H9 (cell line): ENCODE measurements around the gene DAPL1. TPM values are rescaled to one million over a fixed set of nuclear protein-coding genes. Genes with fewer than 3 reads are reported as not detected.

Experiments used
- DNase-seq: peaks from one replicate; pipeline ENCODE4 v3.0.0-alpha.2; 2017
- H2AFZ ChIP-seq: one replicate; pipeline ENCODE4 v1.6.1; 2013; ENCODE audit warnings: mild to moderate bottlenecking, low read length, control low read depth, moderate library complexity
- H2AK5ac ChIP-seq: 2 replicates; pipeline ENCODE4 v1.6.1; 2013; ENCODE audit warnings: low read length, control low read depth, mixed read lengths; ENCODE audit not compliant: insufficient read length
- H2BK120ac ChIP-seq: one replicate; pipeline ENCODE4 v1.6.1; 2013; ENCODE audit warnings: low read depth, mild to moderate bottlenecking, low read length, control low read depth, inconsistent platforms; ENCODE audit not compliant: poor library complexity, severe bottlenecking
- H2BK12ac ChIP-seq: 2 replicates; pipeline ENCODE4 v1.6.1; 2013; ENCODE audit warnings: low read length, control low read depth, mixed read lengths, low read depth; ENCODE audit not compliant: insufficient read length
- H2BK15ac ChIP-seq: 2 replicates; pipeline ENCODE4 v1.6.1; 2013; ENCODE audit warnings: low read depth, low read length, control low read depth
- H2BK20ac ChIP-seq: one replicate; pipeline ENCODE4 v1.6.1; 2013; ENCODE audit warnings: low read depth, mild to moderate bottlenecking, low read length, control low read depth, inconsistent platforms; ENCODE audit not compliant: poor library complexity, severe bottlenecking
- H2BK5ac ChIP-seq: 2 replicates; pipeline ENCODE4 v1.6.1; 2013; ENCODE audit warnings: low read length, control low read depth, mixed read lengths; ENCODE audit not compliant: insufficient read length
- H3K14ac ChIP-seq: 2 replicates; pipeline ENCODE4 v1.6.1; 2013; ENCODE audit warnings: low read length, control low read depth; ENCODE audit not compliant: insufficient read depth
- H3K18ac ChIP-seq: 2 replicates; pipeline ENCODE4 v1.6.1; 2013; ENCODE audit warnings: low read depth, mild to moderate bottlenecking, mixed read lengths, low read length, control low read depth; ENCODE audit not compliant: insufficient read length
- H3K23ac ChIP-seq: 2 replicates; pipeline ENCODE4 v1.6.1; 2013; ENCODE audit warnings: low read length, control low read depth, mixed read lengths, low read depth; ENCODE audit not compliant: insufficient read length
- H3K23me2 ChIP-seq: 2 replicates; pipeline ENCODE4 v1.6.1; 2013; ENCODE audit warnings: low read depth, mild to moderate bottlenecking, mixed read lengths, low read length, control low read depth; ENCODE audit not compliant: insufficient read length, poor library complexity, severe bottlenecking
- H3K27ac ChIP-seq: 2 replicates; pipeline ENCODE4 v1.5.1; 2013; ENCODE audit warnings: low read length, control low read depth, mixed read lengths, low read depth; ENCODE audit not compliant: insufficient read length
- H3K27me3 ChIP-seq: 2 replicates; pipeline ENCODE4 v1.6.1; 2013; ENCODE audit warnings: low read length, control low read depth, inconsistent platforms; ENCODE audit not compliant: insufficient read depth
- H3K4ac ChIP-seq: 2 replicates; pipeline ENCODE4 v1.6.1; 2013; ENCODE audit warnings: low read depth, mild to moderate bottlenecking, control low read depth, inconsistent platforms, low read length, moderate library complexity
- H3K4me1 ChIP-seq: 2 replicates; pipeline ENCODE4 v1.6.1; 2013; ENCODE audit warnings: low read length, control low read depth, inconsistent platforms; ENCODE audit not compliant: insufficient read depth
- H3K4me2 ChIP-seq: 2 replicates; pipeline ENCODE4 v1.6.1; 2013; ENCODE audit warnings: low read length, control low read depth, mixed read lengths; ENCODE audit not compliant: insufficient read length, insufficient read depth
- H3K56ac ChIP-seq: 2 replicates; pipeline ENCODE4 v1.6.1; 2013; ENCODE audit warnings: low read depth, mild to moderate bottlenecking, mixed read lengths, low read length, control low read depth; ENCODE audit not compliant: insufficient read length
- H3K79me1 ChIP-seq: 2 replicates; pipeline ENCODE4 v1.6.1; 2013; ENCODE audit warnings: low read depth, mild to moderate bottlenecking, moderate library complexity, low read length, control low read depth, inconsistent platforms; ENCODE audit not compliant: insufficient read depth, poor library complexity, severe bottlenecking
- H3K79me2 ChIP-seq: 2 replicates; pipeline ENCODE4 v1.6.1; 2013; ENCODE audit warnings: low read length, control low read depth, inconsistent platforms; ENCODE audit not compliant: insufficient read depth
- H3K9ac ChIP-seq: 2 replicates; pipeline ENCODE4 v1.6.1; 2013; ENCODE audit warnings: low read length, control low read depth, mixed read lengths; ENCODE audit not compliant: insufficient read length; ENCODE audit errors: extremely low read depth
- H3K9me3 ChIP-seq: one replicate; pipeline ENCODE4 v1.6.1; 2013; ENCODE audit warnings: low read depth, low read length, inconsistent platforms; ENCODE audit not compliant: control insufficient read depth
- H3T11ph ChIP-seq: one replicate; pipeline ENCODE4 v1.6.1; 2013; ENCODE audit warnings: mild to moderate bottlenecking, low read length, control low read depth, inconsistent platforms
- H4K20me1 ChIP-seq: one replicate; pipeline ENCODE4 v1.6.1; 2013; ENCODE audit not compliant: control insufficient read depth, insufficient read length, insufficient read depth
- H4K5ac ChIP-seq: 2 replicates; pipeline ENCODE4 v1.6.1; 2013; ENCODE audit warnings: low read depth, mild to moderate bottlenecking, mixed read lengths, low read length, control low read depth; ENCODE audit not compliant: insufficient read length
- H4K8ac ChIP-seq: replicated peaks from 2 replicates; pipeline ENCODE4 v1.6.1; 2013; ENCODE audit warnings: low read length, control low read depth, mixed read lengths, low read depth; ENCODE audit not compliant: insufficient read length
- H4K91ac ChIP-seq: 2 replicates; pipeline ENCODE4 v1.6.1; 2013; ENCODE audit warnings: low read depth, mild to moderate bottlenecking, moderate library complexity, mixed read lengths, low read length, control low read depth; ENCODE audit not compliant: insufficient read length
- H3K27ac Mint-ChIP-seq, 3 experiments: 2 replicates in 2 of 3; 3 replicates in 1 of 3; pipeline ENCODE4 v1.8.0; 2020 to 2021; ENCODE audit warnings: mixed read lengths in 3 of 3, mild to moderate bottlenecking in 1 of 3, moderate library complexity in 1 of 3
- H3K27me3 Mint-ChIP-seq: 2 replicates; pipeline ENCODE4 v1.8.0; 2021; ENCODE audit warnings: low read depth, mild to moderate bottlenecking, moderate library complexity, mixed read lengths
- H3K36me3 Mint-ChIP-seq, 3 experiments: 2 replicates in 2 of 3; 3 replicates in 1 of 3; pipeline ENCODE4 v1.8.0; 2020 to 2021; ENCODE audit warnings: low read depth in 3 of 3, mixed read lengths in 3 of 3; ENCODE audit not compliant: insufficient read depth in 1 of 3
- H3K4me1 Mint-ChIP-seq, 2 experiments: 2 replicates each; pipeline ENCODE4 v1.8.0; 2020; ENCODE audit warnings: mixed read lengths in 2 of 2
- H3K4me3 Mint-ChIP-seq, 2 experiments: 2 replicates in 1 of 2; 3 replicates in 1 of 2; pipeline ENCODE4 v1.8.0; 2020 to 2021; ENCODE audit warnings: mild to moderate bottlenecking in 2 of 2, mixed read lengths in 2 of 2, moderate library complexity in 1 of 2
- H3K9me3 Mint-ChIP-seq, 2 experiments: 2 replicates in 1 of 2; 3 replicates in 1 of 2; pipeline ENCODE4 v1.8.0; 2020; ENCODE audit warnings: mild to moderate bottlenecking in 2 of 2, mixed read lengths in 2 of 2, moderate library complexity in 1 of 2
- WGBS: extraction: QIAGEN DNeasy Blood & Tissue Kit; methylation state at CpG from one replicate; pipeline ENCODE4 v1.1.7; 2013; ENCODE audit warnings: missing lambda C conversion rate, low lambda C conversion rate, mixed read lengths; ENCODE audit not compliant: insufficient read length; ENCODE audit errors: extremely low coverage; 5-methylcytosine and 5-hydroxymethylcytosine counted together
- total RNA-seq: library from RNA; stranded (reverse); gene quantifications from 2 replicates; pipeline ENCODE4 v1.2.1, GENCODE V29; 2021
- TF ChIP-seq, protein P1 (sequence below): fragments of 200-600 bp; sonication (generic); conservative IDR thresholded peaks from 3 replicates; pipeline ENCODE4 v1.8.0; 2021; ENCODE audit warnings: antibody characterized with exemption, mild to moderate bottlenecking

Gene DAPL1
- total RNA-seq, 1 experiment from 2014 or later: not detected

DNA sequence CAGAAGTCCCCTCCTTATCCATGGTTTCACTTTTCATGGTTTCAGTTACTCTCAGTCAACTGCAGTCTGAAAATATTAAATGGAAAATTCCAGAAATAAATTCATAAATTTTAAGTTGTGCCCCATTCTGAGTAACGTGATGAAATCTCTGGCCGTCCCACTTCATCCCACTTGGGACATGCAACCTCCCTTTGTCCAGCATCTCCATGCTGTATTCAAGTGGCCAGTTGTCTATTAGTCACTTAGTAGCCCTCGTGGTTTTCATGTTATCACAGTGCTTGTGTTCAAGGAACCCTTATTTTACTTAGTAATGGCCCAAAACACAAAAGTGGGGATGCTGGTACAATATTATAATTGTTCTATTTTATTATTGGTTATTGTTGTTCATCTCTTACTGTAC, 18.0 kb upstream of the DAPL1 start:
- H2BK20ac ChIP-seq: no peak overlapping the region
- no peak overlapping the region for H4K5ac ChIP-seq
- no peak overlapping the region for H2BK120ac ChIP-seq
- H2AFZ ChIP-seq: no peak overlapping the region
- no peak overlapping the region for H3K4ac ChIP-seq
- Mint-ChIP-seq H3K9me3 (no peaks in the 10 kb centered on the region), H3K36me3 (no peaks in the 10 kb centered on the region), H3K27ac (no peak overlapping the region), H3K27me3 (no peaks in the 10 kb centered on the region), H3K4me1 (peaks cover 31 to 42% of the 10 kb centered on the region in 2 experiments), H3K4me3 (no peak overlapping the region)
- H4K91ac ChIP-seq: no peak overlapping the region
- H3K4me2 ChIP-seq: no peak overlapping the region
- no peak overlapping the region for H3K18ac ChIP-seq
- H3K23ac ChIP-seq: no peak overlapping the region
- no CpG with 5 or more reads among the region's 3 CpGs for WGBS
- no peak overlapping the region for H2BK5ac ChIP-seq
- H4K20me1 ChIP-seq: no peaks in the 10 kb centered on the region
- no peak overlapping the region for H3K14ac ChIP-seq
- H3K79me2 ChIP-seq: no peaks in the 10 kb centered on the region
- H3K23me2 ChIP-seq: no peaks in the 10 kb centered on the region
- H3K27me3 ChIP-seq: no peaks in the 10 kb centered on the region
- no peak overlapping the region for H2BK15ac ChIP-seq
- H3K27ac ChIP-seq: no peak overlapping the region
- H3K9me3 ChIP-seq: no peaks in the 10 kb centered on the region
- no peak for DNase-seq
- no peak overlapping the region for H3K56ac ChIP-seq
- TF ChIP-seq, protein P1, sequence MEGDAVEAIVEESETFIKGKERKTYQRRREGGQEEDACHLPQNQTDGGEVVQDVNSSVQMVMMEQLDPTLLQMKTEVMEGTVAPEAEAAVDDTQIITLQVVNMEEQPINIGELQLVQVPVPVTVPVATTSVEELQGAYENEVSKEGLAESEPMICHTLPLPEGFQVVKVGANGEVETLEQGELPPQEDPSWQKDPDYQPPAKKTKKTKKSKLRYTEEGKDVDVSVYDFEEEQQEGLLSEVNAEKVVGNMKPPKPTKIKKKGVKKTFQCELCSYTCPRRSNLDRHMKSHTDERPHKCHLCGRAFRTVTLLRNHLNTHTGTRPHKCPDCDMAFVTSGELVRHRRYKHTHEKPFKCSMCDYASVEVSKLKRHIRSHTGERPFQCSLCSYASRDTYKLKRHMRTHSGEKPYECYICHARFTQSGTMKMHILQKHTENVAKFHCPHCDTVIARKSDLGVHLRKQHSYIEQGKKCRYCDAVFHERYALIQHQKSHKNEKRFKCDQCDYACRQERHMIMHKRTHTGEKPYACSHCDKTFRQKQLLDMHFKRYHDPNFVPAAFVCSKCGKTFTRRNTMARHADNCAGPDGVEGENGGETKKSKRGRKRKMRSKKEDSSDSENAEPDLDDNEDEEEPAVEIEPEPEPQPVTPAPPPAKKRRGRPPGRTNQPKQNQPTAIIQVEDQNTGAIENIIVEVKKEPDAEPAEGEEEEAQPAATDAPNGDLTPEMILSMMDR: no peak
- peaks cover 14% of the 10 kb centered on the region for H3K4me1 ChIP-seq
- H2BK12ac ChIP-seq: no peak overlapping the region
- H3K9ac ChIP-seq: no peak overlapping the region
- no peak overlapping the region for H4K8ac ChIP-seq
- H3T11ph ChIP-seq: no peak overlapping the region
- no peaks in the 10 kb centered on the region for H3K79me1 ChIP-seq
- H2AK5ac ChIP-seq: no peak overlapping the region
